ENCODE data around the gene SLC23A3.
"Not testable (repeated sequence)": the region's sequence is repeated elsewhere in the genome, so short reads cannot be mapped to it uniquely, and the experiment has no call there.

The SLC23A3 gene

DNA sequence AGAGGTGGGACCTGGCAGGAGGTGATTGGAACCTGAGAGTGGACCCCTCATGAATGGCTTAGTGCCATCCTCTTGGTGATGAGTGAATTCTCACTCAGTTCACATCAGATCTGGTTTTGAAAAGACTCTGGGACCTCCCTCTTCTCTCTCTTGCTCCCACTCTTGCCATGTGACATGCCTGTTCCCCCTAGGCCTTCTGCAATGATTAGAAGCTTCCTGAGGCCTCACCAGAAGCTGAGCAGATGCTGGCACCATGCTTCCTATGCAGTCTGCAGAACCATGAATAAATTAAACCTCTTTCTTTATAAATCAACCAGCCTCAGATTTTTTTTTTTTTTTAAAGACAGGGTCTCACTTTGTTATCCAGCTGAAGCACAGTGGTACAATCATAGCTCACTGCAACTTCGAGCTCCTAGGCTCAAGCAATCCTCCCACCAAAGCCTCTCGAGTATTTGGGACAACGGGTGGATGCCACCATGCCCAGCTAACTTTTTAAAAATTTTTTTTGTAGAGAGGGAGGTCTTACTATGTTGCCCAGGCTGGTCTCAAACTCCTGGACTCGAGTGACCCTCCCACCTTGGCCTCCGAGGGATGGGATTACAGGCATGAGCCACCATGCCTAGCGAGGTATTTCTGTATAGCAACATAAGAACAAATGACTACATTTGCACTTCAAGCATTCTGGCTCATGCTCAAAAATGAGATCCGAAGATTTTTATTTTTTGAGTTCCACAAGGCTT lies 34.8 kb upstream of the SLC23A3 start:
- no peak for DNase-seq

DNA sequence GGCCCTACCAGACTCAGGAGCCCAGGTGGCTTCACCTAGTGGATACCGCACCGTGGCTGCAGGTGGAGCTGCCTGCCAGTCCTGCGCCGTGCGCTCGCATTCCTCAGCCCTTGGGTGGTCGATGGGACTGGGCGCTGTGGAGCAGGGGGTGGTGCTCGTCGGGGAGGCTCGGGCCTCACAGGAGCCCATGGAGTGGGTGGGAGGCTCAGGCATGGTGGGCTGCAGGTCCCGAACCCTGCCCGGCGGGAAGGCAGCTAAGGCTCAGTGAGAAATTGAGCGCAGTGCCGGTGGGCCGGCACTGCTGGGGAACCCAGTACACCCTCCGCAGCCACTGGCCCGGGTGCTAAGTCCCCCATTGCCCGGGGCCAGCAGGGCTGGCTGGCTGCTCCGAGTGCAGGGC lies 31.5 kb upstream of the SLC23A3 start:
- DNase-seq = not testable (repeated sequence)

GRCh38 chr2:219200502-219201326 lies 30.9 kb upstream of the SLC23A3 start:
- not testable (repeated sequence) for DNase-seq

- DNase-seq = no peak
Measured at GRCh38 chr2:219199470-219200211, 29.8 kb upstream of the SLC23A3 start.

DNA sequence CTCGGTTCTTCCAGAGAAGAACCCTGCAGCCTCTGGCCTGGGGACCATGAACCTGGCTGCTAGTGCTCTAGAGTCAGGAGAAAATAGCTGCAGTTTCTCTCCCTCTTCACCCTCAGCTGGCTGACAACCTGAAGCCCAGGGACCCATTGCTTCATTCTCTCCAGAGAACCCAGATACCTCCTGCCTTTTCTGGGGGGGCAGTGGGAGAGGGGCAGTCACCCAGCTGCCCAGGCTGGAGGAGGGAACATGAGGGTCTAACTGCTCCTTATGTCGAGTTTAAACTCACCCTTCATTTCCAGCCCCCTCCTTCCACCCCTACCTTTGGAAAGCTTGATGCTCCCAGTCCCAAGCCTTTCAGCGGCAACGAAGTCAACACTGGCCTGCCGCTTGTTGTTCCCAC lies 29.1 kb upstream of the SLC23A3 start:
- no peak for DNase-seq

DNA sequence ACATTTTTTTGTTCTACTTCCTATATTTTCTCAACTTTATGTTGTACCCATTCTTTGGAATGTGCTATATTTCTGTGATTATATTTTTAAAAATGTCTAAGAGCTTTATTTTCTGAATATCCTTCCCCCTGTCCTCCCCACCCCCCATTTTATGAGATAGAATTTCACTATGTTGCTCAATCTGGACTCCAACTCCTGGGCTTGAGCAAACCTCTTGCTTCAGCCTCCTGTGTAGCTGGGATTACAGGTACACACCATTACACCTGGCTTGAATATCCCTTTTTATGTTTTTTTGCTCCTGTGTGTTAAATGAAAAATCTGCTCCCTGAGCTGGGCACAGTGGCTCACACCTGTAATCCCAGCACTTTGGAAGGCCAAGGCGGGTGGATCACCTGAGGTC lies 27.6 kb upstream of the SLC23A3 start:
- DNase-seq = no peak

GRCh38 chr2:219186754-219187456 lies 17.1 kb upstream of the SLC23A3 start:
- no peak for DNase-seq

GRCh38 chr2:219184121-219184520 lies 14.3 kb upstream of the SLC23A3 start:
- DNase-seq = no peak

- DNase-seq = no peak
Measured at GRCh38 chr2:219183151-219183772, 13.4 kb upstream of the SLC23A3 start.

DNA sequence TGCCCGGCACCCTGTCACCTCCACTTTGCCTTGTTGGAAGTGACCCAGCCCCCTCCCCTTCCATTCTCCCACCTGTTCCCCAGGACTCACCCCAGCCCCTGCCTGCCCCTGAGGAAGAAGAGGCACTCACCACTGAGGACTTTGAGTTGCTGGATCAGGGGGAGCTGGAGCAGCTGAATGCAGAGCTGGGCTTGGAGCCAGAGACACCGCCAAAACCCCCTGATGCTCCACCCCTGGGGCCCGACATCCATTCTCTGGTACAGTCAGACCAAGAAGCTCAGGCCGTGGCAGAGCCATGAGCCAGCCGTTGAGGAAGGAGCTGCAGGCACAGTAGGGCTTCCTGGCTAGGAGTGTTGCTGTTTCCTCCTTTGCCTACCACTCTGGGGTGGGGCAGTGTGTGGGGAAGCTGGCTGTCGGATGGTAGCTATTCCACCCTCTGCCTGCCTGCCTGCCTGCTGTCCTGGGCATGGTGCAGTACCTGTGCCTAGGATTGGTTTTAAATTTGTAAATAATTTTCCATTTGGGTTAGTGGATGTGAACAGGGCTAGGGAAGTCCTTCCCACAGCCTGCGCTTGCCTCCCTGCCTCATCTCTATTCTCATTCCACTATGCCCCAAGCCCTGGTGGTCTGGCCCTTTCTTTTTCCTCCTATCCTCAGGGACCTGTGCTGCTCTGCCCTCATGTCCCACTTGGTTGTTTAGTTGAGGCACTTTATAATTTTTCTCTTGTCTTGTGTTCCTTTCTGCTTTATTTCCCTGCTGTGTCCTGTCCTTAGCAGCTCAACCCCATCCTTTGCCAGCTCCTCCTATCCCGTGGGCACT lies 12.7 kb upstream of the SLC23A3 start:
- DNase-seq = no peak

GRCh38 chr2:219181531-219181930 lies 11.7 kb upstream of the SLC23A3 start:
- DNase-seq = no peak

- DNase-seq = no peak
Measured at GRCh38 chr2:219180961-219181360, 11.1 kb upstream of the SLC23A3 start.

GRCh38 chr2:219179601-219180465 lies 10.0 kb upstream of the SLC23A3 start:
- no peak for DNase-seq

- peak; percentile 16 for DNase-seq
Measured at GRCh38 chr2:219178377-219179175, 8.7 kb upstream of the SLC23A3 start.

GRCh38 chr2:219177552-219178376 lies 7.9 kb upstream of the SLC23A3 start, which contains the start of gene RETREG2:
RETREG2 (plus strand) TSS chr2:219178275; CDS start chr2:219178353, 78 bp downstream.
- DNase-seq = peak; percentile 86

DNA sequence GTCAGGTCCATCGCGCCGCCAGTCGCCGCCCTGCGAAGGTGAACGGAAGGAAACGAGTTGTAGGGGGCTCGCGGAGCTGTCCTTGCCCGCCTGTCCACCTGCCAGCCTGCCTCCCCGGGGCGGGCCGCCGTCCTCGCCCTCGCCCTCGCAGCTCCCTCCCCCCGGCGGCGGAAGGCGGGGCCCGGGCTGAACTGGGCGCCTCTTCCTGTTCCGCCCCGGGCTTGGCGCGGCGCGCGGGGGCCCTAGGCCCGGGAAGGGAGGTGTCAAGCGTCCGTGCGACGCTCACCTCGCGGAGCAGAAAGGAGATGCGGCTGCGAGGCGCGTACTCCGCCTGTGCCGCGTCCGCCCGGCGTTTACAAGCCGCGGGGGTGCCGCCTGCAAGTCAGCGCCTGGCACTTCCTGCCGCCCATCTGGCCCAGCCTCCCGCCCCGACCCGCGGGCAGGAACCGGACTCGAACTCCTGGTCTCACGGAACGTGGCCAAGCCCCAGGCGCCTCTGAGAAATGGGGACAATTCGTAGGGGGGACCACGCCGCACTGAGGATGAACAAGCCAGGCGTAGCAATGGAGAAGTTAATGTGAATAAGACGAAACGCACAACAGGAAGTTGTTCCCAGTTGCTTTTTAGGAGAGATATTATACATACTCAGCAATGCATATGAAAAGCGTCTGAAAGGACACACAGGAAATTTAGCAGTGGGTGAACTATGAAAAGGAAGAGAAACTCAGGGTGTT lies 7.2 kb upstream of the SLC23A3 start, which contains the start of gene CNPPD1:
TSS of gene CNPPD1 (minus strand) at position 108 of the 734 bp plus-strand sequence. CDS start at position 11, 97 bp downstream.
- peak; percentile 77 for DNase-seq
